C4-2B (cell line): ENCODE measurements around the gene TFF2.

Experiments
- CTCF ChIP-seq: fragments of 450-650 bp; conservative IDR thresholded peaks from 2 replicates; pipeline ENCODE4 v1.5.1; 2017; ENCODE audit warnings: mild to moderate bottlenecking
- ZFX ChIP-seq: fragments of 450-650 bp; IDR thresholded peaks from 2 replicates; pipeline ENCODE4 v1.6.1; 2017

- no peak for TF ChIP-seq CTCF
- TF ChIP-seq ZFX: no peak
These were observed 23.2 kb upstream of the TFF2 start for GRCh38 chr21:42373908-42374455.
